KOPT-K1 (cell line): ENCODE data around the gene LCE1E.

Source experiments
- H3K27ac ChIP-seq: fragments of 200-600 bp; sonication (generic); 2 replicates; pipeline ENCODE4 v1.5.1; 2016; ENCODE audit warnings: antibody characterized with exemption, mild to moderate bottlenecking, low read depth, low read length; ENCODE audit not compliant: poor library complexity, severe bottlenecking
- H3K36me3 ChIP-seq: fragments of 200-600 bp; sonication (generic); 2 replicates; pipeline ENCODE4 v1.5.1; 2017; ENCODE audit warnings: antibody characterized with exemption, mild to moderate bottlenecking, low read length, moderate library complexity; ENCODE audit not compliant: insufficient read depth
- H3K9me3 ChIP-seq: fragments of 200-600 bp; sonication (generic); 2 replicates; pipeline ENCODE4 v1.5.1; 2017; ENCODE audit warnings: antibody characterized with exemption, low read length, mild to moderate bottlenecking; ENCODE audit not compliant: insufficient read depth, poor library complexity, severe bottlenecking

Gene LCE1E

DNA sequence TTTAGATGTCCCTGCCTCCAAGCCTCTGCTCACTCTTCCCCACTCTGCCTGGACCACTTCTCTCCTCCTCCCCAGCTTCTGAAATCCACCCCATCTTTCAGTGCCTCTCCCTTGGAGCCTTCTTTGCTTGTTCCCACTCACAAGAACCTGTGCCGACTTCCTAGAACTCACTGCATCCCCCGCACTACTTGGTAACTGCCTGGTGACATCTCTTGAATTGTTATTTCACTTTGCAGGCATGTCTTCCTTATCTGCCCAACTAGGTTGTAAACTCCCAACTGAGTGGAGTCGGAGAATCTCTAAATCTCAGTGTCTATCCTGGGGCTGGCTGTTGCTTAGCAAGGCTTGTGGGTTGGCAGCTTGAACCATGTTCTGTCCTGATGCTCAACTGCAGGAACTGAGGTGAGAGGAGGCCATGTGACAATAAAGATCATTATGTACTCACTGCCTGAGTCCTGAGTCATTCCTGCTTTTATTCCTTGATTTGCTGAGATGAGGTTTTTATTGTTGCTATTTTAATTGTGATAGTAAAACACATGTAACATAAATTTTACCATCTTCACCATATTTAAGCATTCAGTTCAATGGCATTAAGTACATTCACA, 24.3 kb upstream of the LCE1E start:
- Histone ChIP-seq H3K27ac (no peak overlapping the region), H3K9me3 (no peaks in the 10 kb centered on the region), H3K36me3 (no peaks in the 10 kb centered on the region)

DNA sequence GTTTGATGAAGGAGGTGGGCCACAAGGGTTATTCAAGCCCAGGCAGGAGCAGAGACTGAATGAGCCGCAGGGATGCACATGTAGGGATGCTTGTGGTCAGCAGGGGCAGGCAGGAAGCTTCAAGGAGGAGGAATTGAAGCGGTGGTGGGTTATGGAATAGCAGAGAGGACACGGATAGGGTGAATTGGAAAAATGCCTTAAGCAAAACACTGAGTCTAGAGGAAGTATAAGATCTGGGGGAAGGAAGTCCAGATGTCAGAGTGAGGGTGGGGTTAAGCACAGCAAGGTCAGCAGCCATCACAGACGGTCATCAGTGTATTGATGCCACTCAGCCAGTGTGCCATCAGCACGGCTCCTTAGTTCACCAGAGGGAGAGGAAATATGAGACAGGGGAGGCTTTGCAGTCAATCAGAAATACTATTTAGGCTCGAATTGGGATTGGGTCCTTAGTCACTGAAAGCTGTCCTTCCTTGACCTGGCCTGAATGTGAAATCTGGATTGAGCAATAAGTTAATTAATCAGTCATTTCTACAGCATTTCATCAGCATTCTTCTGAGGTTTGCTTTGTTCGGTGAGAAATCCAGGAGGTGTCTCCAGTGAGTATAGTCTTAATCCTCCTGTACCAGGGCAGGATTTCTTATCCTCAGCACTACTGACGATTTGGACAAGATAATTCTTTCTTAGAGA, 17.1 kb upstream of the LCE1E start:
- Histone ChIP-seq H3K9me3 (no peaks in the 10 kb centered on the region), H3K27ac (no peak overlapping the region), H3K36me3 (no peaks in the 10 kb centered on the region)

DNA sequence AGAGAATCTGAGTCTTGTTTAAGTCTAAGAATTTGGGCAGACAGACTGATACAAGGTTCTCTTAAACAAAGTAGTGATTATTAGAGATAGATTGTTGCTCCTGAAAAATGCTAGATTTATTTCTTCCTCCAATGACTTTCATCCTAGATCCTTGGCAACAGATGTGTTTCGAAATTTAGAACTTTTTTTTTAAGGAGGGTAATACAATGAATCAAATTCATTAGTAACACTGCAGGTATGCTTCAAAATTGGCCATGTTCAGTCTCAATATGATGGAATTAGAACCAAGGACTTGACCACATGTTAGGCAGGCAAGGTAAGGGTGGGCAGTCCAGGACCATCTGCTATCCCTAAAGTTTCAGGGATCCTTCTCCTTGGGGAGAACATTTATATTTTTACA, 15.6 kb upstream of the LCE1E start:
- Histone ChIP-seq H3K36me3 (no peaks in the 10 kb centered on the region), H3K27ac (no peak overlapping the region), H3K9me3 (no peaks in the 10 kb centered on the region)

DNA sequence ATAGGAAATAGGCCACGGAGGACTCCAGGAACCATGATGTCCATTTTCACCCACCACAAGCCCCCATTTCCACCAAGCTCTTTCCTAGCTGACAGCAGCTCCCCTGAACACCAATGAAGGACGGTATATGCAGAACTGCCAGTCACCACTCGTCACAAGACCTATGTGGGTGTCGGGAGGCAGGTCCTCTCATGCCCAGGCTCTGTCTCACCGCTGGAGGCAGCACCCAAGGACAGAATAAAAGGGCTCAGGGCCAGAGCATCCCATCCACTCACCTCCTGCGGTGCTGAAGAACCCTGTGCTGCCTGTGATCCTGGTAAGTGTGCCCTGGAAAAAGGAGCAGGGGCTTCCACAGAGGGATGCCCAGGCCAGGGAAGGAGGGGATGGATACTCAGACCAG, 11.2 kb upstream of the LCE1E start, which contains the start of gene LCE1F:
Gene LCE1F (plus strand): TSS at position 266 of the 400 bp plus-strand sequence. CDS start 1,232 bp downstream, outside the sequence.
- no peaks in the 10 kb centered on the region for H3K9me3 ChIP-seq
- no peaks in the 10 kb centered on the region for H3K36me3 ChIP-seq
- H3K27ac ChIP-seq = no peak within 1 kb of the TSS

DNA sequence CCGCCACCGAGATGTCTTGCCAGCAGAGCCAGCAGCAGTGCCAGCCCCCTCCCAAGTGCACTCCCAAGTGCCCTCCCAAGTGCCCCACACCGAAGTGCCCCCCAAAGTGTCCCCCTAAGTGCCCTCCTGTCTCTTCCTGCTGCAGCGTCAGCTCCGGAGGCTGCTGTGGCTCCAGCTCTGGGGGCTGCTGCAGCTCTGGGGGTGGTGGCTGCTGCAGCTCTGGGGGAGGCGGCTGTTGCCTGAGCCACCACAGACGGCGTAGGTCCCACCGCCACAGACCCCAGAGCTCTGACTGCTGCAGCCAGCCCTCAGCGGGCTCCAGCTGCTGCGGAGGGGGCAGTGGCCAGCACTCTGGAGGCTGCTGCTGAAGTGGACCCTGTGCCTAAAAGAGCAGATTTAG, 9.7 kb upstream of the LCE1E start:
- Histone ChIP-seq H3K9me3 (no peaks in the 10 kb centered on the region), H3K36me3 (no peaks in the 10 kb centered on the region), H3K27ac (no peak overlapping the region)

DNA sequence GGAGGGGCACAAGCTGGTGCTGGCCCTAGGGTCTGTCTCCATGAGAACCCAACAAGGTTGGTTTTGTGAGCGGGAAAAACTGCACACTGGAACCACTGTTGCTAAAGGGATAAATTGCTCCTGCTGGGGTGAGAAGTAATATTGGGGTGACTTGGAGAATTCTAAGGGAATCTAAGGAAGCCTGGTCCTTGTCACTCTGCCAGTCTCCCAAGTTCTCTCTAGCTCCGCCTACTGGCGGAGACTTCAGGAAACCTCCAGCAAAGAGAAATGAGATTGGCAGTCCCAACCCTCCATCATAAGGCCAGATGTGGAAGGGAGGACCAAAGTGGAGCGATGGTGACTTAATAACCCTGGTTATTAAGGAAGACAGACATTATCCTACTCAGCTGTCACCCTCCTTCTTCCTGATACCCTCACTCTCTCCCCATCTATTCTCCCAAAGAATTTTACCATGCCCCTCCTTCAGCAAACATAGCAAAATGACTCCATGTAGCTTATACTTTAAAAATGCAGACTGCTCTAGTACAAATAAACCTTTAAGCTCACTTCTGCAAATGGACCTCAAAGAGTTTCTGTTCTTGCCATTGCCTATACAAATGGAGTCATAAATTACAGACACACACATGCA, 8.4 kb upstream of the LCE1E start:
- Histone ChIP-seq H3K36me3 (no peaks in the 10 kb centered on the region), H3K27ac (no peak overlapping the region), H3K9me3 (no peaks in the 10 kb centered on the region)

DNA sequence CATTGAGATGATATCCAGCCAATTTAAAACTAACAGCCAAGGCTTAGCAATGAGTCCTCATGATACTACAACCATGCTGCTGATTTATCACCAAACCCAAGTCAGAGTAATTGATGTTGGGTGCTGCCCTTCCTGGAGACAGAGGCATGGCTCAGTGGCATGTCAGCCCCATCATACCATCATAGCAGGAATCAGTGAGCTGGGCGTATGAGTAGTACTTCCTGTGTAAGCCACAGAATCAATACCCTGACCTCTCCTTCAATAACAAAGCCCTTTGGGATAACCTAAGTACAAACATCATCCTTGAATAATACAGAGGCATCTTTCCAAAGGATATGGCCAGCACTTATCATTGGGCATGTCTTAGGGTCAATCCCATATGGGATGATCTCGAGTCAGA, 3.0 kb upstream of the LCE1E start:
- H3K27ac ChIP-seq = no peak overlapping the region
- H3K36me3 ChIP-seq = no peaks in the 10 kb centered on the region
- no peaks in the 10 kb centered on the region for H3K9me3 ChIP-seq

DNA sequence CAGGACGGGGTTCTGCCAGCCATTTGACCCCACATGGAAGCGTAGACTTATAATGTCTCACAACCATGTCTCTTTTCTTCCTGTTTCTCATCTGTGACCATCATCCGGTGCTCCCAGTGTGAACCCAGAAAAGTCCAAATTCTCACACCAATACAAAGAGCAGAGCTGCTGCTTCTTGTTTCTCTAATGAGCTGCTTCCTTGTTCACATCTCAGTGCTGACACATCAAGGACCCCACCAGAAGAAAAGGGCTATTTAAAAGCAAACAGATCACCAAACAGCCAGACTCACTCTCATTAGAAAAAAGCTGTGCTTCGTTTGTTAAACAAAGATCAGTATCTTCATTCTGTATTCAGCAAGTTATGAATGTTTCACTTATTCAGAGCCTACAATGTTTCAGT, 9.6 kb downstream of the LCE1E start:
- Histone ChIP-seq H3K9me3 (no peaks in the 10 kb centered on the region), H3K36me3 (no peaks in the 10 kb centered on the region), H3K27ac (no peak overlapping the region)

DNA sequence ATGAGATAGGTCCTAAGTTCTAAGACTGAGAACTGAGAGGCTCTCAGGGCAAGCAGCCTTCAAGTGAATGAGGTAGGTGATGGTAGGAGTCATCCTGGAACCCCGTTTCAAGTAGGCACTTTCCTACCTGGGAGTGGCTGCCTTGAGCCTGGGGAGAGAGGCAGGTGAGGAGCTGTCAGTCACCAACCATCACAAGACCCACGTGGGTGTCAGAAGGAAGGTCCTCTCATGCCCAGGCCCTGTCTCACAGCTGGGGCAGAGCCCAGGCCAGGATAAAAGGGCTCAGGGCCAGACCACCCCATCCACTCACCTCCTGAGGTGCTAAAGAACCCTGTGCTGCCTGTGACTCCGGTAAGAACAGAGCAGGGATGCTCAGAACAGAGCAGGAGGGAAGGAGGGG, 10.4 kb downstream of the LCE1E start, which contains the start of gene LCE1D:
Gene LCE1D (plus strand): TSS at position 301 of the 400 bp plus-strand sequence. CDS start 1,074 bp downstream, outside the sequence.
- Histone ChIP-seq H3K36me3 (no peaks in the 10 kb centered on the region), H3K27ac (no peak within 1 kb of the TSS), H3K9me3 (no peaks in the 10 kb centered on the region)

DNA sequence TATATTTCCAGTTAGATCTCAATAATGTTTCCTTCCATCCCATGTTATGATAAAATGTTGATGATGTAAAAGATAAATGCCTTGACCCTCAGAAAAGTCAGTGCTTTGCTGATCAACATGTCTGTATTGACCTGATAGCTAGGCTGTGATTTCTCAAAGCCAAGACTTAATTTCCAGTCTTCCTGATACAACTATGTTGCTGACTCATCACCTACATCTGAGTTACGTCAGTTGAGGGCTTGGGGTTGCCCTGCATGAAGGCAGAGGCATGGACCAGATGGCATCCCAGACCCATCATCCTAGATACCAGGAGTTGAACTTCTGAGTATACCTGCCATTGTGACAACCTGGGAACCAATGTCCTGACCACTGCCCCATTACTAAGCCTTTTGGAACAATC, 15.3 kb downstream of the LCE1E start:
- Histone ChIP-seq H3K27ac (no peak overlapping the region), H3K36me3 (no peaks in the 10 kb centered on the region), H3K9me3 (no peaks in the 10 kb centered on the region)

DNA sequence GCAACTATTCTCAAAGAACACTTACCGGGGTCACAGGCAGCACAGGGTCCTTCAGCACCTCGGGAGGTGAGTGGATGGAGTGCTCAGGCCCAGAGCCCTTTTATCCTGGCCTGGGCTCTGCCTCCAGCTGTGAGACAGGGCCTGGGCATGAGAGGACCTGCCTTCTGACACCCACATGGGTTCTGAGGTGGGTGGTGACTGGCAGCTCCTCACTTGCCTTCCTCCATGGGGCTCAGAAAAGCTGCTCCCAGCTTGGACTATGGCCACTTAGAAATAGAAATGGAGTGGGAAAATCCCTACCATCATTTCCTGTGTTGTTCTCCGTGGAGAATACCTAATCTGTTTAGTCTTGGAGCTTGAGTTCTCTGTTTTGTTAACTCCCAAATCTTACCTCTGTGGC, 20.5 kb downstream of the LCE1E start, which contains the start of gene LCE1C:
Gene LCE1C (minus strand): TSS at position 76 of the 400 bp plus-strand sequence. CDS start 1,173 bp downstream, outside the sequence.
- no peaks in the 10 kb centered on the region for H3K36me3 ChIP-seq
- no peaks in the 10 kb centered on the region for H3K9me3 ChIP-seq
- no peak within 1 kb of the TSS for H3K27ac ChIP-seq

DNA sequence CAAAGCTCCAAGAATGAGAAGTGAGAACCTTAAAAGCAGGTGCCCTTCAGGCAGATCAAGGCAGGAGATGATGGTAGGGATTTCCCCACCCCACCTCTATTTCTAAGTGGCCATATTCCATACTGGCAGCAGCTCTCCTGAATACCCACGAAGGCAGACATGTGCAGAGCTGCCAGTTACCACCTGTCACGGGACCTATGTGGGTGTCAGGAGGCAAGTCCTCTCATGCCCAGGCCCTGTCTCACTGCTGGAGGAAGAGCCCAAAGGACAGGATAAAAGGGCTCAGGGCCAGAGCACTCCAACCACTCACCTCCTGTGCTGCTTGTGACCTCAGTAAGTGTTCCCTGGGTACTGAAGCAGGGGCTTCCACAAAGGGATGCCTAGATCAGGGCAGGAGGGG, 25.0 kb downstream of the LCE1E start:
- Histone ChIP-seq H3K9me3 (no peaks in the 10 kb centered on the region), H3K27ac (no peak overlapping the region), H3K36me3 (no peaks in the 10 kb centered on the region)

DNA sequence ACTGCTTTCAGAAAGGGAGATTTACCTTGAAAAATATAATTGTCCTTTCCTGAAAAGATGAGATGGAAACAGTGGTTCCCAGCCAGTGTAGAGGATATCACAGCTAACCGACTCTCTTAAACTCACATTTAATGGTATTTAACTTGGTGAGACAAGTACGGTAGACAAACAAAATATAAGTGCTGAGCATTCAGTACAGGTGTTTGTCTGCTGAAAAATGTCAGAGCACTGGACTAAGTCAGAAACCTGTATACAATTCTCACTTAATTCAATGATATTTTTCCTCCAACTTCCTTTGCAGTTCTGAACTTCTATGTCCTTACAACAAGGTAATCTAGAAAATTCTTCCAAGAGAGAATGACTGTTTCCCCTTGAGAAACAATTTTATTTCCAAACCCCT, 25.6 kb downstream of the LCE1E start, which contains the start of gene LCE1B:
Gene LCE1B (plus strand): TSS at position 301 of the 400 bp plus-strand sequence. CDS start 476 bp downstream, outside the sequence.
- H3K36me3 ChIP-seq = no peaks in the 10 kb centered on the region

DNA sequence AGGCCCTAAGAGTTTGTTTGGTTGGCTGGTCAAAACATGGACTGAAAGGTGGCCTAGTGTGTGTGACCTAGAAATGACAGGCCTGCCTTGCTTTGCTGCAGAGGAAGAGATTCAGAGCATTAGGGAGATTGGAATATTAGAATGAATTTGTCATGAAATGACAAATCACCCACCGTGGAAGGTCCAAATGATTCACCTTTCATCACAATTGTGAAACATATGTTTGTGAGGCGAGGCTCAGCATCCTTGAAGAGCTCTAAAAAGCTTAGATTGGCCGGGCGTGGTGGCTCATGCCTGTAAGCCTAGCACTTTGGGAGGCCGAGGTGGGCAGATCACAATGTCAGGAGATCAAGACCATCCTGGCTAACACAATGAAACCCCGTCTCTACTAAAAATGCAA, 31.3 kb downstream of the LCE1E start:
- Histone ChIP-seq H3K36me3 (no peaks in the 10 kb centered on the region), H3K27ac (no peak overlapping the region), H3K9me3 (no peaks in the 10 kb centered on the region)

More for the DNA sequence above, 25.6 kb downstream of the LCE1E start, which contains the start of gene LCE1B:
- H3K9me3 ChIP-seq = no peaks in the 10 kb centered on the region
- no peak within 1 kb of the TSS for H3K27ac ChIP-seq

DNA sequence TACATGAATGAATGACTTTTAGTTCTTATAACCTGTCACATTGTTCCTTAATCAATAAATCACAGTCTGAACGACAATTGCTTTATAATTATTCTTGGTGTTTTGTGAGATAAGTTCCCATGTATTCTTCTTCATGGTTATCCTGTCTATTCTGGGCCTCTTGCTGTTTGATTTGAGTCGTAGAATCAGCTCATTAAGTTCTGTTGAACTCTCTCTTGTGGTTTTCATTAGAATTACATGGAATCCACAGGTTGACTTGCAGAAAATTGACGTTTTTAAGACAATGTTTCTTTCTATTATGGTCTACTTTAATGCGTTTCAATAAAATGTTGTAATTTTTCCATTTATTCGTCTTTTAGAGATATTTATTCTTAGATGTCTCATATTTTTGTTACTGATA, 37.2 kb downstream of the LCE1E start:
- no peaks in the 10 kb centered on the region for H3K9me3 ChIP-seq
- no peaks in the 10 kb centered on the region for H3K36me3 ChIP-seq
- no peak overlapping the region for H3K27ac ChIP-seq
